GM23338 (cell line): ENCODE measurements around the gene TOX4. TPM values are rescaled to one million over a fixed set of nuclear protein-coding genes. Genes with fewer than 3 reads are reported as not detected.
"Not testable (repeated sequence)": the region's sequence is repeated elsewhere in the genome, so short reads cannot be mapped to it uniquely, and the experiment has no call there.

Experiments
- ATAC-seq: fragments of 200-7000 bp; cut with Tn5 transposase; 3 replicates; pipeline ENCODE4 v1.9.1; 2020
- DNase-seq: peaks from one replicate; pipeline ENCODE4 v3.0.0-alpha.2; 2015; ENCODE audit warnings: low spot score
- H2AFZ ChIP-seq: fragments of 200-600 bp; sonication (generic); 2 replicates; pipeline ENCODE4 v1.8.0; 2016; ENCODE audit warnings: antibody characterized with exemption, mild to moderate bottlenecking, moderate library complexity
- H3F3A ChIP-seq: fragments of 200-600 bp; sonication (generic); replicated peaks from 2 replicates; pipeline ENCODE4 v1.8.0; 2017; ENCODE audit warnings: antibody characterized with exemption, mixed run types, low read depth
- H3K27ac ChIP-seq: fragments of 200-600 bp; sonication (generic); 2 replicates; pipeline ENCODE4 v1.6.1; 2016; ENCODE audit warnings: low read depth
- H3K27me3 ChIP-seq: fragments of 200-600 bp; sonication (generic); 2 replicates; pipeline ENCODE4 v1.8.0; 2016; ENCODE audit warnings: mild to moderate bottlenecking, mixed run types, moderate library complexity; ENCODE audit not compliant: insufficient read depth
- H3K36me3 ChIP-seq: fragments of 200-600 bp; sonication (generic); 2 replicates; pipeline ENCODE4 v1.8.0; 2016; ENCODE audit warnings: mild to moderate bottlenecking; ENCODE audit not compliant: insufficient read depth
- H3K4me1 ChIP-seq: fragments of 200-600 bp; sonication (generic); 2 replicates; pipeline ENCODE4 v1.8.0; 2016; ENCODE audit warnings: mild to moderate bottlenecking, moderate library complexity; ENCODE audit not compliant: insufficient read depth
- H3K4me2 ChIP-seq: fragments of 200-600 bp; sonication (generic); 2 replicates; pipeline ENCODE4 v1.7.1; 2017; ENCODE audit warnings: mixed run types
- H3K4me3 ChIP-seq: fragments of 200-600 bp; sonication (generic); 2 replicates; pipeline ENCODE4 v1.6.1; 2016; ENCODE audit warnings: mixed run types
- H3K79me2 ChIP-seq: fragments of 200-600 bp; sonication (generic); replicated peaks from 2 replicates; pipeline ENCODE4 v1.8.0; 2017; ENCODE audit warnings: mild to moderate bottlenecking; ENCODE audit not compliant: insufficient read depth
- H3K9me2 ChIP-seq: fragments of 200-600 bp; sonication (generic); 2 replicates; pipeline ENCODE4 v1.8.0; 2017; ENCODE audit not compliant: insufficient read depth
- H4K20me1 ChIP-seq: fragments of 200-600 bp; sonication (generic); replicated peaks from 2 replicates; pipeline ENCODE4 v1.8.0; 2017; ENCODE audit warnings: mild to moderate bottlenecking; ENCODE audit not compliant: insufficient read depth
- H3K27ac Mint-ChIP-seq: 2 replicates; pipeline ENCODE4 v1.8.0; 2020; ENCODE audit warnings: inconsistent platforms, mild to moderate bottlenecking, moderate library complexity, mixed read lengths
- H3K27me3 Mint-ChIP-seq: 3 replicates; pipeline ENCODE4 v1.8.0; 2022; ENCODE audit warnings: low read depth, mild to moderate bottlenecking, moderate library complexity, mixed read lengths, inconsistent platforms; ENCODE audit not compliant: insufficient read depth, poor library complexity
- H3K36me3 Mint-ChIP-seq: 3 replicates; pipeline ENCODE4 v1.8.0; 2021; ENCODE audit warnings: low read depth, mild to moderate bottlenecking, inconsistent platforms, moderate library complexity, mixed read lengths
- H3K4me1 Mint-ChIP-seq: 3 replicates; pipeline ENCODE4 v1.8.0; 2020; ENCODE audit warnings: mild to moderate bottlenecking, inconsistent platforms, mixed read lengths
- H3K4me3 Mint-ChIP-seq: 3 replicates; pipeline ENCODE4 v1.8.0; 2021; ENCODE audit warnings: moderate library complexity, mild to moderate bottlenecking, inconsistent platforms, mixed read lengths
- H3K9me3 Mint-ChIP-seq: 3 replicates; pipeline ENCODE4 v1.8.0; 2020; ENCODE audit warnings: moderate library complexity, mild to moderate bottlenecking, inconsistent platforms, mixed read lengths
- CTCF ChIP-seq, 2 experiments: fragments of 200-600 bp in 1 of 2; sonication (generic) in 1 of 2; conservative IDR thresholded peaks; 2 replicates each; pipeline versions ENCODE4 v1.5.1 to v1.6.1; 2016 to 2017; ENCODE audit warnings: antibody characterized with exemption in 2 of 2, low read depth in 2 of 2, mild to moderate bottlenecking in 2 of 2, moderate library complexity in 1 of 2
- EZH2 ChIP-seq: fragments of 200-600 bp; sonication (generic); IDR thresholded peaks from one replicate; pipeline ENCODE4 v1.8.0; 2017; ENCODE audit warnings: antibody characterized with exemption, mild to moderate bottlenecking, low read depth; ENCODE audit not compliant: unreplicated experiment
- EZH2phosphoT487 ChIP-seq: fragments of 200-600 bp; sonication (generic); IDR thresholded peaks from one replicate; pipeline ENCODE4 v1.8.1; 2018; ENCODE audit warnings: antibody characterized with exemption; ENCODE audit not compliant: unreplicated experiment
- JUNB ChIP-seq: IDR thresholded peaks from one replicate; pipeline ENCODE4 v1.6.1; 2016; ENCODE audit warnings: antibody characterized with exemption; ENCODE audit not compliant: unreplicated experiment
- NANOG ChIP-seq: IDR thresholded peaks from 2 replicates; pipeline ENCODE4 v1.6.1; 2016; ENCODE audit warnings: antibody characterized with exemption, borderline replicate concordance
- POLR2AphosphoS5 ChIP-seq: IDR thresholded peaks from 2 replicates; pipeline ENCODE4 v1.6.1; 2016; ENCODE audit warnings: antibody characterized with exemption, low read depth
- REST ChIP-seq: IDR thresholded peaks from one replicate; pipeline ENCODE4 v1.6.1; 2018; ENCODE audit warnings: antibody characterized with exemption; ENCODE audit not compliant: unreplicated experiment
- STAT1 ChIP-seq: IDR thresholded peaks from one replicate; pipeline ENCODE4 v1.6.1; 2016; ENCODE audit warnings: antibody characterized with exemption; ENCODE audit not compliant: unreplicated experiment
- ZNF114 ChIP-seq: fragments of 250-450 bp; sonication (Bioruptor Pico); IDR thresholded peaks from 2 replicates; pipeline ENCODE4 v1.5.0; 2020; ENCODE audit warnings: mild to moderate bottlenecking, moderate library complexity
- ZNF331 ChIP-seq: fragments of 250-450 bp; sonication (Bioruptor Pico); IDR thresholded peaks from 2 replicates; pipeline ENCODE4 v1.5.0; 2020; ENCODE audit warnings: low read depth, mild to moderate bottlenecking, moderate library complexity
- polyA plus RNA-seq: library from polyadenylated mRNA; unstranded; fragments of >200 nt; fragmentation: Nextera tagmentation; extraction: Ambion mirVana; gene quantifications from 2 replicates; pipeline ENCODE4 v1.2.1, GENCODE V29; 2016
- total RNA-seq: library from RNA; depleted of rRNA; stranded (reverse); fragments of >200 nt; shearing (Covaris generic); gene quantifications from 2 replicates; pipeline ENCODE4 v1.2.3, GENCODE V29; 2014
- TF ChIP-seq, protein P1 (sequence below): fragments of 250-450 bp; sonication (Bioruptor Pico); IDR thresholded peaks from 2 replicates; pipeline ENCODE4 v1.5.0; 2020; ENCODE audit warnings: mild to moderate bottlenecking, moderate library complexity

TOX4 gene
- total and polyA plus RNA-seq, 2 experiments from 2014 or later = 45.6 to 72.8 TPM

GRCh38 chr14:21440859-21441258 is 36.1 kb upstream of the TOX4 start (continued):
- TF ChIP-seq, protein P1, sequence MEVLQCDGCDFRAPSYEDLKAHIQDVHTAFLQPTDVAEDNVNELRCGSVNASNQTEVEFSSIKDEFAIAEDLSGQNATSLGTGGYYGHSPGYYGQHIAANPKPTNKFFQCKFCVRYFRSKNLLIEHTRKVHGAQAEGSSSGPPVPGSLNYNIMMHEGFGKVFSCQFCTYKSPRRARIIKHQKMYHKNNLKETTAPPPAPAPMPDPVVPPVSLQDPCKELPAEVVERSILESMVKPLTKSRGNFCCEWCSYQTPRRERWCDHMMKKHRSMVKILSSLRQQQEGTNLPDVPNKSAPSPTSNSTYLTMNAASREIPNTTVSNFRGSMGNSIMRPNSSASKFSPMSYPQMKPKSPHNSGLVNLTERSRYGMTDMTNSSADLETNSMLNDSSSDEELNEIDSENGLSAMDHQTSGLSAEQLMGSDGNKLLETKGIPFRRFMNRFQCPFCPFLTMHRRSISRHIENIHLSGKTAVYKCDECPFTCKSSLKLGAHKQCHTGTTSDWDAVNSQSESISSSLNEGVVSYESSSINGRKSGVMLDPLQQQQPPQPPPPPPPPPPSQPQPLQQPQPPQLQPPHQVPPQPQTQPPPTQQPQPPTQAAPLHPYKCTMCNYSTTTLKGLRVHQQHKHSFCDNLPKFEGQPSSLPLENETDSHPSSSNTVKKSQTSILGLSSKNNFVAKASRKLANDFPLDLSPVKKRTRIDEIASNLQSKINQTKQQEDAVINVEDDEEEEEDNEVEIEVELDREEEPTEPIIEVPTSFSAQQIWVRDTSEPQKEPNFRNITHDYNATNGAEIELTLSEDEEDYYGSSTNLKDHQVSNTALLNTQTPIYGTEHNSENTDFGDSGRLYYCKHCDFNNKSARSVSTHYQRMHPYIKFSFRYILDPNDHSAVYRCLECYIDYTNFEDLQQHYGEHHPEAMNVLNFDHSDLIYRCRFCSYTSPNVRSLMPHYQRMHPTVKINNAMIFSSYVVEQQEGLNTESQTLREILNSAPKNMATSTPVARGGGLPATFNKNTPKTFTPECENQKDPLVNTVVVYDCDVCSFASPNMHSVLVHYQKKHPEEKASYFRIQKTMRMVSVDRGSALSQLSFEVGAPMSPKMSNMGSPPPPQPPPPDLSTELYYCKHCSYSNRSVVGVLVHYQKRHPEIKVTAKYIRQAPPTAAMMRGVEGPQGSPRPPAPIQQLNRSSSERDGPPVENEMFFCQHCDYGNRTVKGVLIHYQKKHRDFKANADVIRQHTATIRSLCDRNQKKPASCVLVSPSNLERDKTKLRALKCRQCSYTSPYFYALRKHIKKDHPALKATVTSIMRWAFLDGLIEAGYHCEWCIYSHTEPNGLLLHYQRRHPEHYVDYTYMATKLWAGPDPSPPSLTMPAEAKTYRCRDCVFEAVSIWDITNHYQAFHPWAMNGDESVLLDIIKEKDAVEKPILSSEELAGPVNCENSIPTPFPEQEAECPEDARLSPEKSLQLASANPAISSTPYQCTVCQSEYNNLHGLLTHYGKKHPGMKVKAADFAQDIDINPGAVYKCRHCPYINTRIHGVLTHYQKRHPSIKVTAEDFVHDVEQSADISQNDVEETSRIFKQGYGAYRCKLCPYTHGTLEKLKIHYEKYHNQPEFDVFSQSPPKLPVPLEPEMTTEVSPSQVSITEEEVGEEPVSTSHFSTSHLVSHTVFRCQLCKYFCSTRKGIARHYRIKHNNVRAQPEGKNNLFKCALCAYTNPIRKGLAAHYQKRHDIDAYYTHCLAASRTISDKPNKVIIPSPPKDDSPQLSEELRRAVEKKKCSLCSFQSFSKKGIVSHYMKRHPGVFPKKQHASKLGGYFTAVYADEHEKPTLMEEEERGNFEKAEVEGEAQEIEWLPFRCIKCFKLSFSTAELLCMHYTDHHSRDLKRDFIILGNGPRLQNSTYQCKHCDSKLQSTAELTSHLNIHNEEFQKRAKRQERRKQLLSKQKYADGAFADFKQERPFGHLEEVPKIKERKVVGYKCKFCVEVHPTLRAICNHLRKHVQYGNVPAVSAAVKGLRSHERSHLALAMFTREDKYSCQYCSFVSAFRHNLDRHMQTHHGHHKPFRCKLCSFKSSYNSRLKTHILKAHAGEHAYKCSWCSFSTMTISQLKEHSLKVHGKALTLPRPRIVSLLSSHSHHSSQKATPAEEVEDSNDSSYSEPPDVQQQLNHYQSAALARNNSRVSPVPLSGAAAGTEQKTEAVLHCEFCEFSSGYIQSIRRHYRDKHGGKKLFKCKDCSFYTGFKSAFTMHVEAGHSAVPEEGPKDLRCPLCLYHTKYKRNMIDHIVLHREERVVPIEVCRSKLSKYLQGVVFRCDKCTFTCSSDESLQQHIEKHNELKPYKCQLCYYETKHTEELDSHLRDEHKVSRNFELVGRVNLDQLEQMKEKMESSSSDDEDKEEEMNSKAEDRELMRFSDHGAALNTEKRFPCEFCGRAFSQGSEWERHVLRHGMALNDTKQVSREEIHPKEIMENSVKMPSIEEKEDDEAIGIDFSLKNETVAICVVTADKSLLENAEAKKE = no peak
- TF ChIP-seq EZH2 (no peak), CTCF (conservative IDR thresholded peaks at IDR 0.05; ENCODE audit: low read depth in 2 of 2) (no peak), REST (no peak), JUNB (no peak), STAT1 (no peak), EZH2phosphoT487 (no peak), NANOG (no peak), ZNF331 (CRISPR knock-in tag) (no peak), POLR2AphosphoS5 (no peak), ZNF114 (CRISPR knock-in tag) (no peak)

DNA sequence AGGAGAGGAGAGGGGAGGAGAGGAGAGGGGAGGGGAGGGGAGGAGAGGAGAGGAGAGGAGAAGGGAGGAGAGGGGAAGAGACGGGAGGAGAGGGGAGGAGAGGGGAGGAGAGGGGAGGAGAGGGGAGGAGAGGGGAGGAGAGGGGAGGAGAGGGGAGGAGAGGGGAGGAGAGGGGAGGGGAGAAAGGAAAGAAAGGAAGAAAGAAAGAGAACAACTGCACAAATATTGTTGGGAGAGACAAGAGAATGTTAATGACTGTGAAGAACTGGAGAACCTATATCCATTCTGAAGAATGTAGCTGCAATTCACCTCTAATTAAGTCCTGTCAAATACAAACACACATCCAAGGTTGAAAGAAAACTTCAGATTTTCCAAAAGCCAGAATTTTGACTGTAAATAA is 34.3 kb upstream of the TOX4 start:
- H3K4me3 Mint-ChIP-seq, H3K9me3 Mint-ChIP-seq, H2AFZ ChIP-seq, H3K36me3 Mint-ChIP-seq, H3K27me3 Mint-ChIP-seq, H3K4me1 ChIP-seq, H3K27me3 ChIP-seq, H3K4me2 ChIP-seq, H3K36me3 ChIP-seq, H3K9me2 ChIP-seq, DNase-seq, H3K27ac Mint-ChIP-seq, ATAC-seq, H3K4me3 ChIP-seq: not testable (repeated sequence)
- Histone ChIP-seq H3K79me2 (peaks cover 98% of the 10 kb centered on the region), H4K20me1 (peaks cover 56% of the 10 kb centered on the region), H3F3A (peaks cover 27% of the 10 kb centered on the region), H3K27ac (0 out of 2 replicates have a peak overlapping the region, but pooled peaks have one; percentile 63)
- peaks cover 24% of the 10 kb centered on the region for H3K4me1 Mint-ChIP-seq
